ENCODE results near the gene TNXB. TPM values are rescaled to one million over a fixed set of nuclear protein-coding genes. Genes with fewer than 3 reads are reported as not detected.

Gene TNXB
- total and polyA plus RNA-seq, 4 experiments from 2014 or later: 0.31 to 22.4 (median 16.5) TPM; not detected in 1

DNA sequence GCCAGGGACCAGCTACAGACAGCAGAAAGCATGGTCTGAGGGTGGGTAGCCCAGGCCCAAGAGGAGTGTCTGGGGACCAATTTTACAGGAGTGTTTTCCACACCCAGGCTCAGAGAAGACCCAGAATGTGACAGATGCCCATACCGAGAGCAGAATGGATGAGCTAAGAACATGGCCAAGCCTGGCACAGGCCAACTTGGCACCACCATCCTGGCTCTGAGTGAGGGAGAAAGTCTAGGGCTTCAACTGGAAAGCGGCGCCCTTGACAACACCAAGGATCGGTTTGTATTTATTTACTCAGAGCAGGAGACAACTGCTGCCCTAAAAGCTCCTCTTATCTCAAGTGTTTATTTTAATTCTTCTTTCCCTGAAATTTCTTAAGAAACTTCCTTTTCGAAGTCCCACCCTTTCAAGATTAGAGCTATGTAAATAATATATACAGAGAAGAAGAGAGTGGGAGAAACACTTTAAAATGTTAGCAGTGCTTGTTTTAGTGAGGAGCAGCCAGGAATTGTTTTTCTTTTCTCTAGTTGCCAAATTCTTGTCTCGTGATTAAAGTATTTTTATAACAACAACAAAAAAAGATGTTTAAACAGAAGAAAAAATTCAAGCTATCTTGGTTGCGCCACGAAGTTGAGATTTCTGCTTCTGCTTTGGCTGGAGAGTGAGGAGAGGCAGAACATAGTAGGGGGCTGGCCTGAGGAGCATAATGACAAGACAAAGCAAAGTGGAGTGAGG is 16.2 kb downstream of the TNXB start:
- no peak overlapping the region for H3K27ac ChIP-seq (ENCODE audit: low read depth, low read length)
- no peak overlapping the region for H3K27ac Mint-ChIP-seq

DNA sequence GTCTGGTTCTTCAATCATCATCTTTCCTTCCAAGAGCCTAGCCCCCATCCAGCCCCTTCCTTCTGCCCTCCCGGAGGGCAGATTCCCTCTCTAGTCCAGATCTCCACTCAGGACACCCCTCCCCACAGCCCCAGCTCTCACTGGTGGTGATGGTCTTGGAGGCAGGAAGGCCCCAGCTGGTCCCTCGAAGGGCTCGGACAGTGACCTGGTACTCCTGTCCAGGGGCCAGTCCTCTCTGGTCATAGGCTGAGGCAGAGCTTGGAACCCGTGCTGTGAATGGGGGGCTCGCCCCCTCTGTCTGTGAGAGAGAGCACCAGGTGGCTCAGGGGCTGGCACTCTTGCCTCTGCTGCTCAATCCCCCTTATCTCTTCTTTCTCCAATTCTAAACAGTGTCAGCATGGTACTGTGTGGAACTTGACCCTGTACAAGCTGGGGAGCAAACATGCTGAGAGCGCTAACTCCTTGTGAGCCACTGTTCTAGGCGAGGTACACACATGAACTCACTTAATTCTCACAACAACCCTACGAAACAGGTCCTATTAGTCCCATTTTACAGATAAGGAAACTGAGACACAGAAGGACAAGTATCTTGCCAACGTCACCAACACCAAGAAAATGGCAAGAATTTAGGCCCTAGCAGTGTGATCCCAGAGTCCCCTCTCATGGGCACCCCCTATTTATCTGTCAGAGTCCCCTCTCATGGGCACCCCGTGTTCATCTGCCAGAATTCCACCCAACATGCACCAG is 19.9 kb downstream of the TNXB start:
- ChIA-PET POLR2A (ENCODE audit: partially characterized antibody) (no interaction called here), CTCF (ENCODE audit: partially characterized antibody) (interaction anchor here (1.0 to 3.4 kb wide), 2 partner anchors 28 to 65 kb away, joined by 3 to 9 read pairs; no protein-coding TSS in a partner anchor)
- Histone ChIP-seq H3K9me3 (ENCODE audit: control insufficient read depth in 1 of 2, low read length in 2 of 2) (no peaks in the 10 kb centered on the region), H3K4me1 (ENCODE audit: insufficient read depth, low read length) (no peaks in the 10 kb centered on the region), H3K36me3 (ENCODE audit: insufficient read depth, low read length) (no peaks in the 10 kb centered on the region), H3K27me3 (ENCODE audit: insufficient read depth, low read length) (peaks cover 16% of the 10 kb centered on the region), H3K27ac (ENCODE audit: low read depth, low read length) (no peak overlapping the region), H3K4me3 (ENCODE audit: low read length in 2 of 2) (no peak overlapping the region)
- H3K4me3 Mint-ChIP-seq: peak overlapping the region in 2 of 8 donors; percentile 8 to 41
- no peaks in the 10 kb centered on the region for H3K36me3 Mint-ChIP-seq
- peaks cover 19 to 20% of the 10 kb centered on the region in 2 donors for H3K27me3 Mint-ChIP-seq
- H3K9me3 Mint-ChIP-seq: no peaks in the 10 kb centered on the region
- peak overlapping the region in 4 of 7 donors; percentile 18 to 79 (median 74) for H3K27ac Mint-ChIP-seq
- intact Hi-C loops (cut with micrococcal nuclease): no loop called here
- DNase-seq: no peak
- H3K4me1 Mint-ChIP-seq: peaks cover 1 to 15% (median 3%) of the 10 kb centered on the region in 4 donors

More for the DNA sequence above, 16.2 kb downstream of the TNXB start:
- POLR2A ChIA-PET (ENCODE audit: partially characterized antibody): no interaction called here
- peaks cover 10 to 17% of the 10 kb centered on the region in 2 donors for H3K27me3 Mint-ChIP-seq
- peaks cover 0 to 5% (median 3%) of the 10 kb centered on the region in 4 donors for H3K4me1 Mint-ChIP-seq
- no peak for DNase-seq
- H3K4me1 ChIP-seq (ENCODE audit: insufficient read depth, low read length): no peaks in the 10 kb centered on the region
- H3K4me3 ChIP-seq (ENCODE audit: low read length in 2 of 2): no peak overlapping the region
- H3K27me3 ChIP-seq (ENCODE audit: insufficient read depth, low read length): peaks cover 19% of the 10 kb centered on the region
- CTCF ChIA-PET (ENCODE audit: partially characterized antibody): no interaction called here
- no peaks in the 10 kb centered on the region for H3K9me3 Mint-ChIP-seq
- intact Hi-C loops (cut with micrococcal nuclease): no loop called here
- H3K36me3 ChIP-seq (ENCODE audit: insufficient read depth, low read length): no peaks in the 10 kb centered on the region
- no peaks in the 10 kb centered on the region for H3K9me3 ChIP-seq (ENCODE audit: control insufficient read depth in 1 of 2, low read length in 2 of 2)
- no peaks in the 10 kb centered on the region for H3K36me3 Mint-ChIP-seq
- no peak overlapping the region for H3K4me3 Mint-ChIP-seq

DNA sequence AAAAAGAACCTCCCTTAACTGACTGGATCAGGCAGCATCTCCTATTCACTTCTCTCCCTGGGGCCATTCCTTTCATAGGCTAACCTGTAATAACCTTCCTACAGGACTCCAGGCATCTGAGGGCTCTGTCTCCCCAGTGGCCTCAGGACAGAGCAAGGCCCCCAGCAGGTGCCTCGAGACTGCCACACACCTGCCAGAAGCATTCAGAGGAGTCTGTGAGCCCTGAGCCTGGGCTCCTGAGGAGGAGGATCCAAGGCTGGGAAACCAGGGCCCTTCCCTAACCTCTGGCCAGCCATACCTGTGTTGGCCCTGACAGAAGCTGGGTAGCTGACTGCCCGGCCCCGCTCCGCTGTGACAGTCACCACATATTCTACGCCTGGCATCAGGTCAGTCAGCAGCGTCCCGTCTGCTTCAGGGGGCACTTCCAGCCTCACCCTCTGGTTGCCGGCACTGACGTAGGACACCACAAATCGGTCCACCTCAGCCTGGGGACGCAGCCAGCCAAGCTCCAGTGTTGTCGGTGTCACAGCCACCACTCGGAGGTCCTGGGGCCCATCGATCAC is 20.6 kb downstream of the TNXB start:
- Mint-ChIP-seq H3K27ac (peak overlapping the region in 1 of 7 donors; percentile 35), H3K36me3 (no peaks in the 10 kb centered on the region), H3K27me3 (peaks cover 19 to 22% of the 10 kb centered on the region in 2 donors), H3K4me3 (peak overlapping the region in 1 of 8 donors; percentile 52), H3K4me1 (peaks cover 1 to 15% (median 3%) of the 10 kb centered on the region in 4 donors), H3K9me3 (no peaks in the 10 kb centered on the region)
- Histone ChIP-seq H3K4me3 (ENCODE audit: low read length in 2 of 2) (no peak overlapping the region), H3K9me3 (ENCODE audit: control insufficient read depth in 1 of 2, low read length in 2 of 2) (no peaks in the 10 kb centered on the region), H3K27me3 (ENCODE audit: insufficient read depth, low read length) (peaks cover 16% of the 10 kb centered on the region), H3K4me1 (ENCODE audit: insufficient read depth, low read length) (no peaks in the 10 kb centered on the region), H3K27ac (ENCODE audit: low read depth, low read length) (no peak overlapping the region), H3K36me3 (ENCODE audit: insufficient read depth, low read length) (no peaks in the 10 kb centered on the region)
- intact Hi-C loops (cut with micrococcal nuclease): no loop called here
- CTCF ChIA-PET (ENCODE audit: partially characterized antibody): interaction anchor here (3.4 kb wide), 1 partner anchor 66 kb away, joined by 9 read pairs; no protein-coding TSS in a partner anchor
- POLR2A ChIA-PET (ENCODE audit: partially characterized antibody): no interaction called here
- DNase-seq: no peak

DNA sequence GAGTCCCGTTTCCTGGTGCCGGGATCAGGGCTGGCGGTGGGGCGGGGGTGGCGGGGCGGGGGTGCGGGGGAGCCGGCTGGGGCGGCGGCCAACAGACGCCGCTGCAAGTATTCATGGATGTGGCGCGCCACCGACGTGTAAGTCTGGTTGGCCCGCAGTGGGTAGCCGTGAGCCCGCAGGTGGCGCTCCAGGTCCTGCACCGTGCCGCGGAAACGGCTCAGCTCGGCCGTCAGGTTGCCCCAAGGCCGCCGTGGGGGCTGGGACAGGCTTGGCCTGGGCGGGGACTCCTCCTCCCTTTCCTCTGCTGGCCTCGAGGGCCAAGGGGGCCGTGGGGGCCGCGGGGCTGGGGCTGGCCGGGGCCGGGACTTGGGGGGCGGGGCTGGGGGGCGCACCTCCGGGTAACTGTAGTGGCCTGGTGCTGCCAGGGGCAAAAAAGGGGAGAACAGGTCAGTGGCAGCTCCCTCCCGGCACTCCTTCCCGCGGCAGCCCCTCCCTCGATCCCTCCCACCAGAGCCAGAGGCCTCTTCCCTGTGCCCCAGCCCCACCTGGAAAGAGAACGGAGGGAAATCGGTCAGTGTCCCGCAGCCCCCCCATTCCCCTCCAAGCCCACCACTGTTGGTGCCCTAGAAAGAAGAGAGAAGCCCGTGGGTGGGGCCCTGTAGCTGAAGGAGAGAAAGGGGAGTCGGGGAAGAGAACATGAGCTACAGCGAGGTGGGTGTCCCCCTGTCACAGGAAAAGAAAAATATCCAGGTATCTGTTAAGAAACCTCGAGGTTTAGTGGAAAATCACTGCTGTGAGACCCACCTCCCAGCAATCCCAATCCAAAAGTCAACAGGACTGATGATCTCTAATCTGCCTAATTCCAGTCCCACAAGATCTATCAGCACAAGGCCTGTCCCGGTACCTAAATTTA is 21.3 kb downstream of the TNXB start:
- no peaks in the 10 kb centered on the region for H3K9me3 ChIP-seq (ENCODE audit: control insufficient read depth in 1 of 2, low read length in 2 of 2)
- no peak overlapping the region for H3K27ac ChIP-seq (ENCODE audit: low read depth, low read length)
- ChIA-PET CTCF (ENCODE audit: partially characterized antibody) (interaction anchor here (0.6 to 3.4 kb wide), 2 partner anchors 67 to 325 kb away, joined by 3 to 9 read pairs; no protein-coding TSS in a partner anchor), POLR2A (ENCODE audit: partially characterized antibody) (no interaction called here)
- H3K36me3 ChIP-seq (ENCODE audit: insufficient read depth, low read length): no peaks in the 10 kb centered on the region
- Mint-ChIP-seq H3K4me3 (peak overlapping the region in 1 of 8 donors; percentile 52), H3K36me3 (no peaks in the 10 kb centered on the region), H3K27ac (peak overlapping the region in 1 of 7 donors; percentile 35), H3K4me1 (peaks cover 1 to 21% (median 3%) of the 10 kb centered on the region in 4 donors), H3K27me3 (peaks cover 14 to 19% of the 10 kb centered on the region in 2 donors), H3K9me3 (peaks cover 0 to 2% (median 0%) of the 10 kb centered on the region in 8 donors)
- H3K4me1 ChIP-seq (ENCODE audit: insufficient read depth, low read length): no peaks in the 10 kb centered on the region
- no peak overlapping the region for H3K4me3 ChIP-seq (ENCODE audit: low read length in 2 of 2)
- peak; percentile 51 to 64 (median 60) for DNase-seq
- intact Hi-C loops (cut with micrococcal nuclease): loop anchor here (1.0 kb wide), 1 partner anchor 66 kb away; the partner anchor contains the start of gene PPT2
- peaks cover 16% of the 10 kb centered on the region for H3K27me3 ChIP-seq (ENCODE audit: insufficient read depth, low read length)

DNA sequence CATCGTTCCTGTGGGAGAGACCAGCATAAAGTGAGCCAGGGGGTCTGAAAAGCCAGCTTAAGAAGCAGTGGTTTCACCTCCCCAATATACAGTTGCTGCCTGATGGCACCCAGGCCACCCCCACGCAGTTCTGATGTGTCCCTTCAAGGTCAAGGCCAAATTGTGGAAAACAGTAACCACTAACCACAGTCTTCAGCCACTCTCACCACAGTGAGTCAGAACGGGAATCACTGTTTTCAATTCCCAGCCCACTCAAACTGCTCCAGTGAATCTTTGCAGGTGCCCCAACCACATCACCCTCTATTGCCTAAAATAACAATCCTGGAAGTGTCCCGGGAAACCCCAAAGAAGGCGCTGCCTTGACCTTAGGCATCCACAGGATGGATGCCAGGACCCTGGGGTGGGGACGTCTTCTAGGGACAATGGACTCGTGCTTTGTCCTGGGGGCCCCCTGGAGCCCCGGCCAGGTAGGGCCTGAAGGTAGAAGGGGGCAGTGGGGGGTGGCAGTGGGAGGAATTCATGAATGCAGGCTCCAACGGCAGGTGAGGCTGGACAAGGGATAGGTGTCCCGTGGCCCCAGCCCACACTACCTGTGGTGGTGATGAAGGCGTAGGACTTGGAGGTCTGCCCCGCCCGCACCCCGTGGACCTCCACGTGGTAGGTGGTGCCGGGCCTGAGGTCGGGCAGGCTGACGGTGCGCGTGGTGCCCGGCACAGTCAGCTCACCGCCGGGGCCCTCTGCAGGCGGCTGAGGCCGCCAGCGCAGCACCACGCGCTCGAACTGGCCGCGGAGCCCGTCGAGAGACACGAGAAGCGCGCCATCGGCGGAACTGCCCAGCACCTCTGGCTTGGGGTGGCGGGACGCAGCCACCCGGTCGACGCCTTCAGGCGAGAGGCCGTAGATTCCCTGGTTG is 22.2 kb downstream of the TNXB start:
- intact Hi-C loops (cut with micrococcal nuclease): loop anchor here (1.0 kb wide), 1 partner anchor 67 kb away; the partner anchor contains the start of gene PPT2
- POLR2A ChIA-PET (ENCODE audit: partially characterized antibody): no interaction called here
- Histone ChIP-seq H3K27ac (ENCODE audit: low read depth, low read length) (no peak overlapping the region), H3K27me3 (ENCODE audit: insufficient read depth, low read length) (peaks cover 16% of the 10 kb centered on the region), H3K9me3 (ENCODE audit: control insufficient read depth in 1 of 2, low read length in 2 of 2) (no peaks in the 10 kb centered on the region), H3K4me1 (ENCODE audit: insufficient read depth, low read length) (no peaks in the 10 kb centered on the region), H3K36me3 (ENCODE audit: insufficient read depth, low read length) (no peaks in the 10 kb centered on the region), H3K4me3 (ENCODE audit: low read length in 2 of 2) (no peak overlapping the region)
- no peak for DNase-seq
- H3K27ac Mint-ChIP-seq: no peak overlapping the region
- H3K27me3 Mint-ChIP-seq: peaks cover 16 to 19% of the 10 kb centered on the region in 2 donors
- peaks cover 1 to 23% (median 3%) of the 10 kb centered on the region in 4 donors for H3K4me1 Mint-ChIP-seq
- CTCF ChIA-PET (ENCODE audit: partially characterized antibody): interaction anchor here (3.4 kb wide), 1 partner anchor 68 kb away, joined by 9 read pairs; no protein-coding TSS in a partner anchor
- no peaks in the 10 kb centered on the region for H3K36me3 Mint-ChIP-seq
- H3K9me3 Mint-ChIP-seq: peaks cover 0 to 2% (median 0%) of the 10 kb centered on the region in 8 donors
- peak overlapping the region in 4 of 8 donors; percentile 34 to 42 (median 37) for H3K4me3 Mint-ChIP-seq
